Ovary (tissue), 3 donors: Measurements from ENCODE around the gene ETV4.

Experiments used
- CTCF ChIP-seq, 3 donors: fragments of 450-650 bp in 2 of 3; fragments of 200-600 bp in 1 of 3; IDR thresholded peaks; one replicate each; pipeline versions ENCODE4 v1.5.1 to v1.8.0; 2016 to 2022; ENCODE audit warnings: antibody characterized with exemption in 3 of 3, mild to moderate bottlenecking in 1 of 3
- EP300 ChIP-seq: sonication (generic); formaldehyde crosslinking; IDR thresholded peaks from one replicate; pipeline ENCODE4 v1.6.1; 2017; ENCODE audit warnings: antibody characterized with exemption
- donor health status: DM: no; HTN: no; CAD: no.

- TF ChIP-seq CTCF (IDR thresholded peaks at IDR 0.05) (no peak), EP300 (no peak)
Measured at GRCh38 chr17:43558805-43559160, 12.6 kb upstream of the ETV4 start.
